ENCODE measurements around the gene GPC6.

The GPC6 gene

GRCh38 chr13:94413598-94413944, 1187.0 kb downstream of the GPC6 start:
- no peak for DNase-seq (ENCODE audit: low read depth)

GRCh38 chr13:94414141-94414540, 1187.5 kb downstream of the GPC6 start:
- DNase-seq (ENCODE audit: low read depth), result no peak

GRCh38 chr13:94414708-94415107, 1188.1 kb downstream of the GPC6 start:
- DNase-seq (ENCODE audit: low read depth), result no peak

GRCh38 chr13:94415500-94416237, 1189.1 kb downstream of the GPC6 start:
- no peak for DNase-seq (ENCODE audit: low read depth)

- no peak for DNase-seq (ENCODE audit: low read depth)
Observed at GRCh38 chr13:94416454-94417080, 1190.0 kb downstream of the GPC6 start.

- no peak for DNase-seq (ENCODE audit: low read depth)
Observed at GRCh38 chr13:94417294-94417693, 1190.7 kb downstream of the GPC6 start.

GRCh38 chr13:94419304-94419924, 1192.8 kb downstream of the GPC6 start:
- no peak for DNase-seq (ENCODE audit: low read depth)

- DNase-seq (ENCODE audit: low read depth), result no peak
Observed at GRCh38 chr13:94419925-94420305, 1193.3 kb downstream of the GPC6 start.

GRCh38 chr13:94427313-94427953, 1200.8 kb downstream of the GPC6 start:
- no peak for DNase-seq (ENCODE audit: low read depth)

GRCh38 chr13:94431574-94431973, 1205.0 kb downstream of the GPC6 start:
- DNase-seq (ENCODE audit: low read depth), result no peak

GRCh38 chr13:94431987-94432386, 1205.4 kb downstream of the GPC6 start:
- no peak for DNase-seq (ENCODE audit: low read depth)

GRCh38 chr13:94433055-94433961, 1206.7 kb downstream of the GPC6 start:
- no peak for DNase-seq (ENCODE audit: low read depth)

GRCh38 chr13:94435604-94436226, 1209.1 kb downstream of the GPC6 start:
- DNase-seq (ENCODE audit: low read depth), result no peak

- no peak for DNase-seq (ENCODE audit: low read depth)
Observed at GRCh38 chr13:94444826-94445225, 1218.2 kb downstream of the GPC6 start.

- no peak for DNase-seq (ENCODE audit: low read depth)
Observed at GRCh38 chr13:94454334-94454733, 1227.7 kb downstream of the GPC6 start.

- no peak for DNase-seq (ENCODE audit: low read depth)
Observed at GRCh38 chr13:94454906-94455305, 1228.3 kb downstream of the GPC6 start.

- DNase-seq (ENCODE audit: low read depth), result no peak
Observed at GRCh38 chr13:94455414-94455813, 1228.8 kb downstream of the GPC6 start.
